ENCODE data around the gene POLD2.

POLD2 gene

GRCh38 chr7:44065431-44066110 lies 57.8 kb downstream of the POLD2 start, which contains the start of gene PGAM2:
TSS of gene PGAM2 (minus strand) at chr7:44065567. CDS start at chr7:44065529, 38 bp downstream.
- H3K27me3 Mint-ChIP-seq (ENCODE audit: low read depth, poor library complexity), result no peaks in the 10 kb centered on the region
- TF ChIP-seq CTCF (IDR thresholded peaks at IDR 0.05), result no peak
- no peak within 1 kb of the TSS for H3K4me3 Mint-ChIP-seq
- DNase-seq, result no peak
- peaks cover 4% of the 10 kb centered on the region for H3K36me3 Mint-ChIP-seq (ENCODE audit: low read depth)
- H3K27ac Mint-ChIP-seq, result peak within 1 kb of the TSS; percentile 89
- H3K9me3 Mint-ChIP-seq, result no peaks in the 10 kb centered on the region
- peaks cover 53% of the 10 kb centered on the region for H3K4me1 Mint-ChIP-seq

- no peak overlapping the region for H3K27ac Mint-ChIP-seq
- H3K27me3 Mint-ChIP-seq (ENCODE audit: low read depth, poor library complexity), result no peaks in the 10 kb centered on the region
- no peak for DNase-seq
- H3K9me3 Mint-ChIP-seq, result no peaks in the 10 kb centered on the region
- peaks cover 53% of the 10 kb centered on the region for H3K4me1 Mint-ChIP-seq
- no peak overlapping the region for H3K4me3 Mint-ChIP-seq
- peaks cover 4% of the 10 kb centered on the region for H3K36me3 Mint-ChIP-seq (ENCODE audit: low read depth)
- TF ChIP-seq CTCF (IDR thresholded peaks at IDR 0.05), result no peak
Observed at GRCh38 chr7:44064791-44065430, 58.4 kb downstream of the POLD2 start.

All from nephron progenitor cell (in vitro differentiated cells).